Panc1 (cell line): ENCODE results near the gene AEBP1. TPM values are rescaled to one million over a fixed set of nuclear protein-coding genes. Genes with fewer than 3 reads are reported as not detected.

Experiments used
- ATAC-seq: fragments of 200-7000 bp; cut with Tn5 transposase; 2 replicates; pipeline ENCODE4 v1.9.1; 2020; ENCODE audit warnings: mild to moderate bottlenecking, moderate library complexity
- BruUV-seq: library from RNA; stranded (reverse); fragments of 400-500 nt; replicated peaks from 2 replicates; lab custom pipeline; 2021; lab: Mats Ljungman, UMichigan
- CTCF ChIA-PET: fragments of 300-600 bp; sonication (Branson Sonifier 250); formaldehyde crosslinking; loops from one replicate; lab custom pipeline; 2022; ENCODE audit warnings: antibody characterized with exemption; lab: Charles Lee
- POLR2A ChIA-PET: fragments of 300-600 bp; sonication (Branson Sonifier 250); formaldehyde crosslinking; loops from one replicate; lab custom pipeline; 2022; ENCODE audit warnings: antibody characterized with exemption; lab: Charles Lee
- DNase-seq: peaks from one replicate; pipeline ENCODE4 v3.0.0-alpha.2; 2010; ENCODE audit warnings: low read depth, low spot score
- H3K27ac ChIP-seq: 2 replicates; pipeline ENCODE4 v1.5.1; 2011; ENCODE audit warnings: mild to moderate bottlenecking, low read length, inconsistent platforms
- H3K27me3 ChIP-seq: fragments of 200-500 bp; sonication (Bioruptor generic); 2 replicates; pipeline ENCODE4 v1.6.0; 2014; ENCODE audit warnings: low read length, inconsistent platforms; ENCODE audit not compliant: control insufficient read depth, insufficient read depth
- H3K36me3 ChIP-seq: fragments of 200-500 bp; sonication (Bioruptor generic); 2 replicates; pipeline ENCODE4 v1.5.1; 2014; ENCODE audit warnings: inconsistent platforms, mild to moderate bottlenecking, low read length, moderate library complexity; ENCODE audit not compliant: control insufficient read depth, insufficient read depth
- H3K4me1 ChIP-seq: 2 replicates; pipeline ENCODE4 v1.5.1; 2011; ENCODE audit warnings: inconsistent platforms, mild to moderate bottlenecking, low read length, moderate library complexity; ENCODE audit not compliant: control insufficient read depth, insufficient read depth
- H3K4me3 ChIP-seq, 2 experiments: 2 replicates each; pipeline ENCODE4 v1.5.1; 2011 to 2012; ENCODE audit warnings: low read depth in 2 of 2, low read length in 2 of 2, mild to moderate bottlenecking in 2 of 2, inconsistent platforms in 1 of 2, moderate library complexity in 1 of 2
- H3K9me3 ChIP-seq: fragments of 200-500 bp; sonication (Bioruptor generic); 2 replicates; pipeline ENCODE4 v1.5.1; 2014; ENCODE audit warnings: low read depth, mild to moderate bottlenecking, inconsistent platforms, low read length, moderate library complexity; ENCODE audit not compliant: control insufficient read depth, insufficient read depth
- POLR2AphosphoS5 ChIP-seq: IDR thresholded peaks from 2 replicates; pipeline ENCODE4 v1.6.1; 2012; ENCODE audit warnings: mild to moderate bottlenecking, low read depth, low read length, moderate library complexity
- SIN3A ChIP-seq: IDR thresholded peaks from 2 replicates; pipeline ENCODE4 v1.6.1; 2012; ENCODE audit warnings: low read depth, mild to moderate bottlenecking, low read length, moderate library complexity, borderline replicate concordance; ENCODE audit not compliant: insufficient read depth
- TCF7L2 ChIP-seq: IDR thresholded peaks from 2 replicates; pipeline ENCODE4 v1.6.1; 2011; ENCODE audit warnings: mild to moderate bottlenecking, low read depth, low read length, inconsistent platforms
- in situ Hi-C: cut with HindIII; loops from 2 replicates; pipeline ENCODE4 v1.10.0; 2016; ENCODE audit warnings: low sequenced_read_pairs, low pct_unique_long_range_greater_than_20kb
- intact Hi-C: fragments of 100-400 bp; cut with micrococcal nuclease; formaldehyde crosslinking; loops from one replicate; pipeline ENCODE4 v1.10.0; 2022; ENCODE audit not compliant: unreplicated experiment
- total RNA-seq: library from RNA; stranded (reverse); gene quantifications from one replicate; pipeline ENCODE4 v1.2.1, GENCODE V29; 2021; ENCODE audit not compliant: unreplicated experiment
- TF ChIP-seq, protein P1 (sequence below), 2 experiments: IDR thresholded peaks; 2 replicates each; pipeline ENCODE4 v1.6.1; 2011 to 2012; ENCODE audit warnings: low read depth in 2 of 2, control low read depth in 1 of 2, low read length in 1 of 2, mild to moderate bottlenecking in 1 of 2, moderate library complexity in 1 of 2; ENCODE audit not compliant: insufficient read depth in 1 of 2
- TF ChIP-seq, protein P2 (sequence below): fragments of 450-650 bp; IDR thresholded peaks from 2 replicates; pipeline ENCODE4 v1.5.1; 2017; ENCODE audit warnings: mild to moderate bottlenecking

The AEBP1 gene
- total RNA-seq, 1 experiment from 2014 or later: 0.62 TPM

DNA sequence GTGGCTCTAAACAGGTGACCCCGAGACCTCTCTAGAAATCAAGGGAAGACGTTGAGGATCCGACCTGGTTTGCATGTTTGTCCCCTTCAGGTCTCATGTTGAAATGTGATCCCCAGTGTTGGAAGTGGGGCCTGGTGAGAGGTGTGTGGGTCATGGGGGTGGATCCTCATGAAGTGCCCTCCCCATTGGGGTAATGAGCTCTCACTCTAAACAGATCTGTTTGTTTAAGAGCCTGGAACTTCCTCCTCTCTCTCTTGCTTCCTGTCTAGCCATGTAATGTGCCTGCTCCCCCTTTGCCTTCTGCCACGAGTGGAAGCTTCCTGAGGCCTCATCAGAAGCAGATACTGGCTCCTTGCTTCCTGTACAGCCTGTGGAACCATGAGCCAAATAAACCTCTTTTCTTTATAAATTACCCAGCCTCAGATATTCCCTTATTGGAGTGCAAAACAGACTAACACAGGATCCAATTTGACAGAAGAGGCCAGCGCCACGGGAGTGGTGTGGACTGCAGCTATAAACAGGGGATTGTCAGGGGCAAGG lies 11.0 kb upstream of the AEBP1 start:
- no peak overlapping the region for H3K27ac ChIP-seq
- H3K27me3 ChIP-seq: no peaks in the 10 kb centered on the region
- H3K4me3 ChIP-seq: no peak overlapping the region
- ATAC-seq: no peak
- in situ Hi-C loops (no loop called here), intact Hi-C loops (no loop called here)
- no peak for TF ChIP-seq SIN3A
- TF ChIP-seq POLR2AphosphoS5: no peak
- TF ChIP-seq TCF7L2: no peak
- TF ChIP-seq, protein P1, sequence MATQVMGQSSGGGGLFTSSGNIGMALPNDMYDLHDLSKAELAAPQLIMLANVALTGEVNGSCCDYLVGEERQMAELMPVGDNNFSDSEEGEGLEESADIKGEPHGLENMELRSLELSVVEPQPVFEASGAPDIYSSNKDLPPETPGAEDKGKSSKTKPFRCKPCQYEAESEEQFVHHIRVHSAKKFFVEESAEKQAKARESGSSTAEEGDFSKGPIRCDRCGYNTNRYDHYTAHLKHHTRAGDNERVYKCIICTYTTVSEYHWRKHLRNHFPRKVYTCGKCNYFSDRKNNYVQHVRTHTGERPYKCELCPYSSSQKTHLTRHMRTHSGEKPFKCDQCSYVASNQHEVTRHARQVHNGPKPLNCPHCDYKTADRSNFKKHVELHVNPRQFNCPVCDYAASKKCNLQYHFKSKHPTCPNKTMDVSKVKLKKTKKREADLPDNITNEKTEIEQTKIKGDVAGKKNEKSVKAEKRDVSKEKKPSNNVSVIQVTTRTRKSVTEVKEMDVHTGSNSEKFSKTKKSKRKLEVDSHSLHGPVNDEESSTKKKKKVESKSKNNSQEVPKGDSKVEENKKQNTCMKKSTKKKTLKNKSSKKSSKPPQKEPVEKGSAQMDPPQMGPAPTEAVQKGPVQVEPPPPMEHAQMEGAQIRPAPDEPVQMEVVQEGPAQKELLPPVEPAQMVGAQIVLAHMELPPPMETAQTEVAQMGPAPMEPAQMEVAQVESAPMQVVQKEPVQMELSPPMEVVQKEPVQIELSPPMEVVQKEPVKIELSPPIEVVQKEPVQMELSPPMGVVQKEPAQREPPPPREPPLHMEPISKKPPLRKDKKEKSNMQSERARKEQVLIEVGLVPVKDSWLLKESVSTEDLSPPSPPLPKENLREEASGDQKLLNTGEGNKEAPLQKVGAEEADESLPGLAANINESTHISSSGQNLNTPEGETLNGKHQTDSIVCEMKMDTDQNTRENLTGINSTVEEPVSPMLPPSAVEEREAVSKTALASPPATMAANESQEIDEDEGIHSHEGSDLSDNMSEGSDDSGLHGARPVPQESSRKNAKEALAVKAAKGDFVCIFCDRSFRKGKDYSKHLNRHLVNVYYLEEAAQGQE (IDR thresholded peaks at IDR 0.05; ENCODE audit: insufficient read depth in 1 of 2, low read depth in 2 of 2, low read length in 1 of 2): no peak
- TF ChIP-seq, protein P2, sequence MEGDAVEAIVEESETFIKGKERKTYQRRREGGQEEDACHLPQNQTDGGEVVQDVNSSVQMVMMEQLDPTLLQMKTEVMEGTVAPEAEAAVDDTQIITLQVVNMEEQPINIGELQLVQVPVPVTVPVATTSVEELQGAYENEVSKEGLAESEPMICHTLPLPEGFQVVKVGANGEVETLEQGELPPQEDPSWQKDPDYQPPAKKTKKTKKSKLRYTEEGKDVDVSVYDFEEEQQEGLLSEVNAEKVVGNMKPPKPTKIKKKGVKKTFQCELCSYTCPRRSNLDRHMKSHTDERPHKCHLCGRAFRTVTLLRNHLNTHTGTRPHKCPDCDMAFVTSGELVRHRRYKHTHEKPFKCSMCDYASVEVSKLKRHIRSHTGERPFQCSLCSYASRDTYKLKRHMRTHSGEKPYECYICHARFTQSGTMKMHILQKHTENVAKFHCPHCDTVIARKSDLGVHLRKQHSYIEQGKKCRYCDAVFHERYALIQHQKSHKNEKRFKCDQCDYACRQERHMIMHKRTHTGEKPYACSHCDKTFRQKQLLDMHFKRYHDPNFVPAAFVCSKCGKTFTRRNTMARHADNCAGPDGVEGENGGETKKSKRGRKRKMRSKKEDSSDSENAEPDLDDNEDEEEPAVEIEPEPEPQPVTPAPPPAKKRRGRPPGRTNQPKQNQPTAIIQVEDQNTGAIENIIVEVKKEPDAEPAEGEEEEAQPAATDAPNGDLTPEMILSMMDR: no peak
- CTCF ChIA-PET: no interaction called here
- no peak for DNase-seq
- POLR2A ChIA-PET: no interaction called here
- no TSS peak for BruUV-seq
- no peaks in the 10 kb centered on the region for H3K36me3 ChIP-seq
- peaks cover 4% of the 10 kb centered on the region; the same call in 1 of the 2 replicates for H3K4me1 ChIP-seq
- H3K9me3 ChIP-seq: no peaks in the 10 kb centered on the region

- H3K4me3 ChIP-seq: no peak overlapping the region
- DNase-seq (no peak), ATAC-seq (no peak)
- H3K27ac ChIP-seq: no peak overlapping the region
- CTCF ChIA-PET: no interaction called here
- no TSS peak for BruUV-seq
- intact Hi-C loops: no loop called here
- H3K9me3 ChIP-seq: no peaks in the 10 kb centered on the region
- in situ Hi-C loops: no loop called here
- TF ChIP-seq POLR2AphosphoS5: no peak
- TF ChIP-seq TCF7L2: no peak
- TF ChIP-seq, protein P2: no peak
- TF ChIP-seq, protein P1 (IDR thresholded peaks at IDR 0.05; ENCODE audit: insufficient read depth in 1 of 2, low read depth in 2 of 2, low read length in 1 of 2): no peak
- TF ChIP-seq SIN3A: no peak
- H3K27me3 ChIP-seq: no peaks in the 10 kb centered on the region
- no peaks in the 10 kb centered on the region for H3K36me3 ChIP-seq
- POLR2A ChIA-PET: no interaction called here
- H3K4me1 ChIP-seq: peaks cover 4% of the 10 kb centered on the region; the same call in 1 of the 2 replicates
These were observed 9.8 kb upstream of the AEBP1 start for GRCh38 chr7:44094365-44094764.
